Sigmoid colon (tissue), 7 donors: ENCODE data around the gene DYNC1I1. TPM values are rescaled to one million over a fixed set of nuclear protein-coding genes. Genes with fewer than 3 reads are reported as not detected.

Source experiments
- DNase-seq: peaks from one replicate; pipeline ENCODE4 v3.0.0-alpha.2; 2019
- H3K27ac ChIP-seq, 4 donors: fragments of 200-600 bp; sonication (generic); one replicate each; pipeline ENCODE4 v1.5.1; 2016 to 2019; ENCODE audit warnings: mild to moderate bottlenecking in 1 of 4
- H3K27me3 ChIP-seq, 3 donors: fragments of 200-600 bp; sonication (generic); one replicate each; pipeline ENCODE4 v1.5.1; 2019; ENCODE audit warnings: mild to moderate bottlenecking in 1 of 3
- H3K36me3 ChIP-seq, 4 donors: fragments of 200-600 bp; sonication (generic); one replicate each; pipeline ENCODE4 v1.5.1; 2016 to 2019
- H3K4me1 ChIP-seq, 4 donors: fragments of 200-600 bp; sonication (generic); one replicate each; pipeline ENCODE4 v1.5.1; 2017 to 2019
- H3K4me3 ChIP-seq, 4 donors: fragments of 200-600 bp; sonication (generic); one replicate each; pipeline ENCODE4 v1.5.1; 2017 to 2019; ENCODE audit warnings: mild to moderate bottlenecking in 2 of 4, moderate library complexity in 1 of 4
- H3K9me3 ChIP-seq, 4 donors: fragments of 200-600 bp in 3 of 4; sonication (generic) in 3 of 4; one replicate each; pipeline versions ENCODE4 v1.5.1 to v1.6.1; 2013 to 2019
- EP300 ChIP-seq, 4 donors: sonication (generic); formaldehyde crosslinking; IDR thresholded peaks; one replicate each; pipeline ENCODE4 v1.6.1; 2017; ENCODE audit warnings: antibody characterized with exemption in 4 of 4
- POLR2A ChIP-seq, 2 donors: fragments of 450-650 bp; IDR thresholded peaks; one replicate each; pipeline ENCODE4 v1.6.1; 2016; ENCODE audit warnings: antibody characterized with exemption in 2 of 2, mild to moderate bottlenecking in 2 of 2, moderate library complexity in 2 of 2
- POLR2AphosphoS5 ChIP-seq, 4 donors: sonication (generic); formaldehyde crosslinking; IDR thresholded peaks; one replicate each; pipeline ENCODE4 v1.6.1; 2017; ENCODE audit warnings: antibody characterized with exemption in 4 of 4
- WGBS, 2 donors: extraction: QIAGEN DNeasy Blood & Tissue Kit; methylation state at CpG; one replicate each; pipeline ENCODE4 v1.1.7; 2013; 5-methylcytosine and 5-hydroxymethylcytosine counted together
- intact Hi-C: fragments of 100-400 bp; cut with DNase I; formaldehyde crosslinking; loops from one replicate; pipeline ENCODE4 v1.15.1; 2023
- polyA plus RNA-seq, 3 donors: library from polyadenylated mRNA; stranded (reverse); fragments of 200-250 nt; gene quantifications; one replicate each; pipeline ENCODE4 v1.2.3, GENCODE V29; 2013
- total RNA-seq, 4 donors: library from RNA; depleted of rRNA; stranded (reverse); fragments of >200 nt; gene quantifications; one replicate each; pipeline ENCODE4 v1.1.0, GENCODE V29; 2016
- TF ChIP-seq, protein P1 (sequence below), 4 experiments: fragments of 450-650 bp in 3 of 4; fragments of 200-600 bp in 1 of 4; IDR thresholded peaks; one replicate each; pipeline ENCODE4 v1.5.1; 2016 to 2019; ENCODE audit warnings: antibody characterized with exemption in 4 of 4, mild to moderate bottlenecking in 3 of 4, moderate library complexity in 2 of 4
- donor health status: healthy with polysubstance abuse.
- donor health status: Bipolar disorder and iron deficiency.
- donor health status: healthy.

DYNC1I1 gene
- total and polyA plus RNA-seq, 7 donors = 0.92 to 65.2 (median 45.1) TPM; not detected in 1

DNA sequence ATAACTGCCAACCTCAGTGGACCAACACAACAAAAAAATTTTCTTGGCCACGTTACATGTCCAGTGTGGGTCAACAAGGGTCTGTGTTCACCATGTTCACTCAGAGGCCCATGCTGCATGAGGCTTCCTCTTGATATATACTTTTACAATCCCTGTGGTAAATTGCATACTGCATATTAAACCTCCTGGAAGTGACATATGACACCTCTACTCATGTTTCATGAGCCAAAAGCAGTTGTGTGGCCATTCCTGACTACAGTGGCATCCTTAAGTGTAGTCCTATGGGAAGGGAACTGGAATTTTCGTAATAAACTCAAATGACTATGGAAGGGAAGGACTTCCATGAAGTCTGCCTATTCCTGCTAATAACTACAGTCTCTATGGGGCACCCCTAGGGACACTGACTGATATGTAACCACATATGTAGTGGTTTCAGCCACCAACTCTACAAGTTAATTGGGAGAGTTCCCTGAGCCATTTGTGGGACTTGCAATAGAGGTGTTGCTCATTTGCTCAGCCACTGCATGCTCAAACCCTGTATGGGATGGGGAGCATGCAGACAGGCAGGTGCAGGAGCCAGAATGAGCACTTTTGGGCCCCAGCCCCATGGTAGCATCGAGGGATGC is 9.7 kb downstream of the DYNC1I1 start:
- TF ChIP-seq POLR2A (IDR thresholded peaks at IDR 0.05) = no peak
- TF ChIP-seq, protein P1, sequence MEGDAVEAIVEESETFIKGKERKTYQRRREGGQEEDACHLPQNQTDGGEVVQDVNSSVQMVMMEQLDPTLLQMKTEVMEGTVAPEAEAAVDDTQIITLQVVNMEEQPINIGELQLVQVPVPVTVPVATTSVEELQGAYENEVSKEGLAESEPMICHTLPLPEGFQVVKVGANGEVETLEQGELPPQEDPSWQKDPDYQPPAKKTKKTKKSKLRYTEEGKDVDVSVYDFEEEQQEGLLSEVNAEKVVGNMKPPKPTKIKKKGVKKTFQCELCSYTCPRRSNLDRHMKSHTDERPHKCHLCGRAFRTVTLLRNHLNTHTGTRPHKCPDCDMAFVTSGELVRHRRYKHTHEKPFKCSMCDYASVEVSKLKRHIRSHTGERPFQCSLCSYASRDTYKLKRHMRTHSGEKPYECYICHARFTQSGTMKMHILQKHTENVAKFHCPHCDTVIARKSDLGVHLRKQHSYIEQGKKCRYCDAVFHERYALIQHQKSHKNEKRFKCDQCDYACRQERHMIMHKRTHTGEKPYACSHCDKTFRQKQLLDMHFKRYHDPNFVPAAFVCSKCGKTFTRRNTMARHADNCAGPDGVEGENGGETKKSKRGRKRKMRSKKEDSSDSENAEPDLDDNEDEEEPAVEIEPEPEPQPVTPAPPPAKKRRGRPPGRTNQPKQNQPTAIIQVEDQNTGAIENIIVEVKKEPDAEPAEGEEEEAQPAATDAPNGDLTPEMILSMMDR (IDR thresholded peaks at IDR 0.05) = no peak
- no peak for TF ChIP-seq EP300 (IDR thresholded peaks at IDR 0.05)
- TF ChIP-seq POLR2AphosphoS5 (IDR thresholded peaks at IDR 0.05) = no peak
- no peak overlapping the region for H3K4me3 ChIP-seq
- H3K27me3 ChIP-seq = no peaks in the 10 kb centered on the region
- no peak for DNase-seq
- peaks cover 0 to 14% (median 8%) of the 10 kb centered on the region in 4 donors for H3K4me1 ChIP-seq
- intact Hi-C loops = no loop called here
- no peaks in the 10 kb centered on the region for H3K36me3 ChIP-seq
- 52 to 72% methylated on average over 3 of the region's 3 CpGs for WGBS, 2 donors
- H3K9me3 ChIP-seq = no peaks in the 10 kb centered on the region
- H3K27ac ChIP-seq = no peak overlapping the region

DNA sequence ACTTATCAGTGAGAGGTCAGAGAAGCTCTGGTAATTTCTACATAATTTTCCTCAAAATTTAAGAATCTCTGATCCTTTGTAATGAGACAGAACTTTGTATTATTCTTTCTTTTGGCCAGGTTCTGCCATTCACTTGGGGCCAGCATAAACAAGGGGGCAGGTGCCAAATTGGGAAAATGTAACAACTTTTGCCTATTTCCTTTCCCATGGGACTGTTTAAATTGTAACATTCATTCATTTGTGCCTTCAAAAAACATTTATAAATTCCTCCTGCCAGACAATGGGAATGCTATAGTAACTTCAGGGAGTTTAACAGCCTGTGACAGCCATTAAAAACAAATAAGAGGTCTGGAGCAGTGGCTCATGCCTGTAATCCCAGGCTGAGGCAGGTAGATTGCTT is 12.4 kb downstream of the DYNC1I1 start:
- Histone ChIP-seq H3K4me3 (no peak overlapping the region), H3K27me3 (no peaks in the 10 kb centered on the region), H3K27ac (no peak overlapping the region), H3K9me3 (no peaks in the 10 kb centered on the region), H3K4me1 (no peaks in the 10 kb centered on the region), H3K36me3 (no peaks in the 10 kb centered on the region)
- intact Hi-C loops = no loop called here
- TF ChIP-seq POLR2A (IDR thresholded peaks at IDR 0.05) = no peak
- TF ChIP-seq, protein P1 (IDR thresholded peaks at IDR 0.05) = no peak
- no peak for TF ChIP-seq EP300 (IDR thresholded peaks at IDR 0.05)
- TF ChIP-seq POLR2AphosphoS5 (IDR thresholded peaks at IDR 0.05) = no peak
- DNase-seq = no peak

DNA sequence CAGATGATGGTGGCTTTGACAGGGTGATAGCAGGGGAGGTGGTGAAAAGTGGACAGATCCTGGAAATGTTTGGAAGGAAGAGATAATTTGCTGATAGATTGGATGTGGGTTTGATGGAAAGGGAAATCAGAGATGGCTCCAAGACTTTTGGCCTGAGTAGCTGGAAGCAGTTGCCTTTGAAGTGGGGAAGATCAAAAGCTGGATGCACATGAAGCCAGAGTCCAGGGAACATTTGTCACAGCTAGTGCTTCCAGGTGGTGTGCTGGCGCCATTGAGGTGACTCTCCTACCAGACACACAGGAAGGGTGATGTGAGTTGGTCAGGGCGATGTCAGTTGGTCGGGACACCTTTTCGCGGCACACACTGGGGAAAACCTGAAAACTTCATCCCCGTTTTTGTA is 15.9 kb downstream of the DYNC1I1 start:
- intact Hi-C loops = no loop called here
- Histone ChIP-seq H3K4me3 (no peak overlapping the region), H3K27me3 (no peaks in the 10 kb centered on the region), H3K27ac (no peak overlapping the region), H3K9me3 (no peaks in the 10 kb centered on the region), H3K36me3 (no peaks in the 10 kb centered on the region), H3K4me1 (no peaks in the 10 kb centered on the region)
- 91 to 95% methylated on average over 6 of the region's 6 CpGs for WGBS, 2 donors
- no peak for TF ChIP-seq EP300 (IDR thresholded peaks at IDR 0.05)
- TF ChIP-seq POLR2A (IDR thresholded peaks at IDR 0.05) = no peak
- TF ChIP-seq POLR2AphosphoS5 (IDR thresholded peaks at IDR 0.05) = no peak
- TF ChIP-seq, protein P1 (IDR thresholded peaks at IDR 0.05) = no peak
- DNase-seq = no peak

DNA sequence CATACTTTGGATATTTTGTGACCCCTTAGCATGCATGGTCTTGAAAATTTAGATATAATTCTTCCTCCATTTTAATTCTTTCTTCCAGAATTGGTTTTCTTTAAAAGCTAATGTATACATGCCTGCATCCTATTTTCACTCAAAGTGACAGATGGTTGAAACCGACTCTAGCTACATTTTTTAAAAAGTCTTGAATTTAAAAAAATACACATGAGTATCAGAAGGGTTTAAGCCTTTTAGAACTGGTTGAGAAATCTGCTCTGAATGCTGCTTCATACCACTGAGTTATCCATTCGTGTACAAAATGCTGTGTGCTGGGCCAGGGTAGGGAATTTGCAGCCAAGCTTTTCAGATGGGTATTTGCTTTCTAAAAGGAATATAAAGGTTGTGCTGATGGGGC is 16.5 kb downstream of the DYNC1I1 start:
- TF ChIP-seq, protein P1 (IDR thresholded peaks at IDR 0.05) = no peak
- no peak for TF ChIP-seq POLR2AphosphoS5 (IDR thresholded peaks at IDR 0.05)
- TF ChIP-seq POLR2A (IDR thresholded peaks at IDR 0.05) = no peak
- no peak for TF ChIP-seq EP300 (IDR thresholded peaks at IDR 0.05)
- intact Hi-C loops = no loop called here
- Histone ChIP-seq H3K36me3 (no peaks in the 10 kb centered on the region), H3K27me3 (no peaks in the 10 kb centered on the region), H3K27ac (no peak overlapping the region), H3K4me1 (no peaks in the 10 kb centered on the region), H3K9me3 (no peaks in the 10 kb centered on the region), H3K4me3 (no peak overlapping the region)
- DNase-seq = no peak
- WGBS, 2 donors = 63 to 68% methylated on average over 2 of the region's 2 CpGs

DNA sequence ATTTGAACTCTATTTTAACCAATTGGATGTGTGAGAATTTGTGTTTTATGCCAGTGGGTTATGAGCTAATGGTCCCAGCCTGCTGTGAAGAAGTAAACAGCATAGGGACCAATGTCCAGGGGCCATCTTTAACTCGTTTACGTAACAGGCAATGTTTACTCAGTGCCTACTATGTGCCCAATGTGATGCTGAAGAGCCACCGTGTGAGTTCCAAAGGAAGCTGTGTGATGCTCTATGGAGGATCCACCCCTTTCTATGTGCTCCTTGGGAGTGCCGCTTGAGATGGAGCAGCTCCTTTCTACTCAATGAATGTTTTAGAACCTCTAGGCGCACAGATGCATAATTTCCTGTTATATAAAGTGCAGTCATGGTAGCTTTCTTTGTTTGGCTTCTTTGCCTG is 21.3 kb downstream of the DYNC1I1 start:
- no peaks in the 10 kb centered on the region for H3K36me3 ChIP-seq
- intact Hi-C loops = no loop called here
- WGBS, 2 donors = 84 to 85% methylated on average over 5 of the region's 5 CpGs
- peaks cover 0 to 6% (median 0%) of the 10 kb centered on the region in 4 donors for H3K4me1 ChIP-seq
- DNase-seq = no peak
- TF ChIP-seq POLR2A (IDR thresholded peaks at IDR 0.05) (no peak), EP300 (IDR thresholded peaks at IDR 0.05) (no peak), POLR2AphosphoS5 (IDR thresholded peaks at IDR 0.05) (no peak)
- TF ChIP-seq, protein P1 (IDR thresholded peaks at IDR 0.05) = no peak
- no peaks in the 10 kb centered on the region for H3K9me3 ChIP-seq
- no peak overlapping the region for H3K27ac ChIP-seq
- no peak overlapping the region for H3K4me3 ChIP-seq
- no peaks in the 10 kb centered on the region for H3K27me3 ChIP-seq
